ENCODE measurements around the gene DCST1. TPM values are rescaled to one million over a fixed set of nuclear protein-coding genes. Genes with fewer than 3 reads are reported as not detected.

Gene DCST1
- total and polyA plus RNA-seq, 2 of the 13 experiments (the other 11 are each of a cell fraction or from before 2014, with no cell fraction given), result 0.04 TPM; not detected in 1

GRCh38 chr1:155062702-155063411, 29.2 kb downstream of the DCST1 start (continued):
- TF ChIP-seq, protein P1, sequence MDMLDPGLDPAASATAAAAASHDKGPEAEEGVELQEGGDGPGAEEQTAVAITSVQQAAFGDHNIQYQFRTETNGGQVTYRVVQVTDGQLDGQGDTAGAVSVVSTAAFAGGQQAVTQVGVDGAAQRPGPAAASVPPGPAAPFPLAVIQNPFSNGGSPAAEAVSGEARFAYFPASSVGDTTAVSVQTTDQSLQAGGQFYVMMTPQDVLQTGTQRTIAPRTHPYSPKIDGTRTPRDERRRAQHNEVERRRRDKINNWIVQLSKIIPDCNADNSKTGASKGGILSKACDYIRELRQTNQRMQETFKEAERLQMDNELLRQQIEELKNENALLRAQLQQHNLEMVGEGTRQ (IDR thresholded peaks at IDR 0.05; ENCODE audit: low read depth, low read length), result no peak
- TF ChIP-seq, protein P1 (CRISPR knock-in tag; IDR thresholded peaks at IDR 0.05; ENCODE audit: borderline replicate concordance), result no peak
- TF ChIP-seq ZBTB8A (CRISPR knock-in tag; IDR thresholded peaks at IDR 0.05; ENCODE audit: borderline replicate concordance, low read depth) (no peak), ZBTB1 (CRISPR knock-in tag; IDR thresholded peaks at IDR 0.05; ENCODE audit: borderline replicate concordance) (no peak), ZNF333 (CRISPR knock-in tag; IDR thresholded peaks at IDR 0.05; ENCODE audit: borderline replicate concordance) (no peak), ZNF549 (CRISPR knock-in tag; IDR thresholded peaks at IDR 0.05) (no peak), FOXK1 (CRISPR knock-in tag; IDR thresholded peaks at IDR 0.05; ENCODE audit: borderline replicate concordance, low read depth) (peak; percentile 9; the same call in 1 of the 2 replicates), ZNF562 (CRISPR knock-in tag; IDR thresholded peaks at IDR 0.05; ENCODE audit: borderline replicate concordance) (no peak), ZNF207 (IDR thresholded peaks at IDR 0.05; ENCODE audit: borderline replicate concordance) (no peak), SRY (CRISPR knock-in tag; IDR thresholded peaks at IDR 0.05) (0 out of 2 replicates have a peak, but pooled peaks have one; percentile 30), NR2F2 (IDR thresholded peaks at IDR 0.05; ENCODE audit: borderline replicate concordance, low read depth) (no peak), ZNF687 (CRISPR knock-in tag; IDR thresholded peaks at IDR 0.05) (peak; percentile 62), ZNF276 (CRISPR knock-in tag; IDR thresholded peaks at IDR 0.05; ENCODE audit: low read depth) (peak; percentile 14; the same call in 1 of the 2 replicates), ZNF251 (CRISPR knock-in tag; IDR thresholded peaks at IDR 0.05) (no peak), HMG20A (CRISPR knock-in tag; IDR thresholded peaks at IDR 0.05; ENCODE audit: borderline replicate concordance) (no peak), ZFX (CRISPR knock-in tag; IDR thresholded peaks at IDR 0.05; ENCODE audit: low read depth) (no peak; the same call in 1 of the 2 replicates)
- TF ChIP-seq, protein P2, sequence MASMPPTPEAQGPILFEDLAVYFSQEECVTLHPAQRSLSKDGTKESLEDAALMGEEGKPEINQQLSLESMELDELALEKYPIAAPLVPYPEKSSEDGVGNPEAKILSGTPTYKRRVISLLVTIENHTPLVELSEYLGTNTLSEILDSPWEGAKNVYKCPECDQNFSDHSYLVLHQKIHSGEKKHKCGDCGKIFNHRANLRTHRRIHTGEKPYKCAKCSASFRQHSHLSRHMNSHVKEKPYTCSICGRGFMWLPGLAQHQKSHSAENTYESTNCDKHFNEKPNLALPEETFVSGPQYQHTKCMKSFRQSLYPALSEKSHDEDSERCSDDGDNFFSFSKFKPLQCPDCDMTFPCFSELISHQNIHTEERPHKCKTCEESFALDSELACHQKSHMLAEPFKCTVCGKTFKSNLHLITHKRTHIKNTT (CRISPR knock-in tag; IDR thresholded peaks at IDR 0.05), result no peak
- TF ChIP-seq, protein P3, sequence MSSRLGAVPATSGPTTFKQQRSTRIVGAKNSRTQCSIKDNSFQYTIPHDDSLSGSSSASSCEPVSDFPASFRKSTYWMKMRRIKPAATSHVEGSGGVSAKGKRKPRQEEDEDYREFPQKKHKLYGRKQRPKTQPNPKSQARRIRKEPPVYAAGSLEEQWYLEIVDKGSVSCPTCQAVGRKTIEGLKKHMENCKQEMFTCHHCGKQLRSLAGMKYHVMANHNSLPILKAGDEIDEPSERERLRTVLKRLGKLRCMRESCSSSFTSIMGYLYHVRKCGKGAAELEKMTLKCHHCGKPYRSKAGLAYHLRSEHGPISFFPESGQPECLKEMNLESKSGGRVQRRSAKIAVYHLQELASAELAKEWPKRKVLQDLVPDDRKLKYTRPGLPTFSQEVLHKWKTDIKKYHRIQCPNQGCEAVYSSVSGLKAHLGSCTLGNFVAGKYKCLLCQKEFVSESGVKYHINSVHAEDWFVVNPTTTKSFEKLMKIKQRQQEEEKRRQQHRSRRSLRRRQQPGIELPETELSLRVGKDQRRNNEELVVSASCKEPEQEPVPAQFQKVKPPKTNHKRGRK (CRISPR knock-in tag; IDR thresholded peaks at IDR 0.05), result no peak
